OCI-LY7 (cell line): ENCODE measurements around the gene DDX39A. TPM values are rescaled to one million over a fixed set of nuclear protein-coding genes. Genes with fewer than 3 reads are reported as not detected.

Experiments used
- BruUV-seq: library from RNA; stranded (reverse); fragments of 400-500 nt; replicated peaks from 2 replicates; lab custom pipeline; 2021; lab: Mats Ljungman, UMichigan
- CTCF ChIA-PET: fragments of 300-600 bp; sonication (Branson Sonifier 250); formaldehyde crosslinking; loops from one replicate; lab custom pipeline; 2022; ENCODE audit warnings: antibody characterized with exemption; ENCODE audit not compliant: unreplicated experiment; lab: Charles Lee
- POLR2A ChIA-PET: fragments of 300-600 bp; sonication (Branson Sonifier 250); formaldehyde crosslinking; loops from one replicate; lab custom pipeline; 2022; ENCODE audit warnings: antibody characterized with exemption; lab: Charles Lee
- DNase-seq: peaks from one replicate; pipeline ENCODE4 v3.0.0-alpha.2; 2015; ENCODE audit warnings: low spot score
- H2AFZ ChIP-seq: fragments of 200-600 bp; sonication (generic), shearing (Covaris generic); 2 replicates; pipeline ENCODE4 v1.6.1; 2014; ENCODE audit warnings: mild to moderate bottlenecking, antibody characterized with exemption, low read length, moderate library complexity
- H3K27ac ChIP-seq: fragments of 200-600 bp; sonication (generic); 2 replicates; pipeline ENCODE4 v1.5.1; 2014; ENCODE audit warnings: mixed run types, low read depth, mild to moderate bottlenecking, moderate library complexity, low read length, inconsistent platforms; ENCODE audit not compliant: poor library complexity, severe bottlenecking
- H3K36me3 ChIP-seq: fragments of 200-600 bp; sonication (generic); 2 replicates; pipeline ENCODE4 v1.6.1; 2014; ENCODE audit warnings: mild to moderate bottlenecking, antibody characterized with exemption, low read length, moderate library complexity, mixed read lengths; ENCODE audit not compliant: insufficient read depth
- H3K4me1 ChIP-seq: fragments of 200-600 bp; sonication (generic); 2 replicates; pipeline ENCODE4 v1.5.1; 2014; ENCODE audit warnings: mild to moderate bottlenecking, low read length; ENCODE audit not compliant: insufficient read depth, poor library complexity, severe bottlenecking
- H3K4me2 ChIP-seq: fragments of 200-600 bp; sonication (generic); 2 replicates; pipeline ENCODE4 v1.6.1; 2014; ENCODE audit warnings: mild to moderate bottlenecking, low read length
- H3K4me3 ChIP-seq: fragments of 200-600 bp; sonication (generic); 2 replicates; pipeline ENCODE4 v1.5.1; 2014; ENCODE audit warnings: mild to moderate bottlenecking, low read depth, low read length; ENCODE audit not compliant: poor library complexity, severe bottlenecking
- H3K79me2 ChIP-seq: fragments of 200-600 bp; sonication (generic); 2 replicates; pipeline ENCODE4 v1.6.1; 2016; ENCODE audit warnings: low read depth, mild to moderate bottlenecking, low read length, moderate library complexity, mixed read lengths; ENCODE audit not compliant: insufficient read depth
- H3K9me2 ChIP-seq: fragments of 200-600 bp; sonication (generic); 2 replicates; pipeline ENCODE4 v1.6.1; 2016; ENCODE audit warnings: mild to moderate bottlenecking, low read length, mixed read lengths; ENCODE audit not compliant: insufficient read depth
- H3K9me3 ChIP-seq: fragments of 200-600 bp; sonication (generic); 2 replicates; pipeline ENCODE4 v1.6.1; 2014; ENCODE audit warnings: mild to moderate bottlenecking, mixed run types, low read length, mixed read lengths
- H4K20me1 ChIP-seq: fragments of 200-600 bp; sonication (generic); 2 replicates; pipeline ENCODE4 v1.6.1; 2014; ENCODE audit warnings: mild to moderate bottlenecking, antibody characterized with exemption, low read length, moderate library complexity, mixed read lengths; ENCODE audit not compliant: insufficient read depth
- CTCF ChIP-seq: fragments of 200-600 bp; sonication (generic); conservative IDR thresholded peaks from 2 replicates; pipeline ENCODE4 v1.5.1; 2014; ENCODE audit warnings: mild to moderate bottlenecking, antibody characterized with exemption, low read length, moderate library complexity, mixed read lengths
- EZH2phosphoT487 ChIP-seq: fragments of 200-600 bp; sonication (generic); IDR thresholded peaks from 2 replicates; pipeline ENCODE4 v1.6.1; 2018; ENCODE audit warnings: low read depth, borderline replicate concordance, mild to moderate bottlenecking, mixed run types, antibody characterized with exemption, low read length, moderate library complexity, mixed read lengths
- intact Hi-C: fragments of 100-400 bp; cut with micrococcal nuclease; formaldehyde crosslinking; loops from one replicate; pipeline ENCODE4 v1.10.0; 2022; ENCODE audit not compliant: unreplicated experiment
- total RNA-seq, 2 experiments: library from RNA; depleted of rRNA in 1 of 2; stranded (reverse); fragments of >200 nt in 1 of 2; shearing (Covaris generic) in 1 of 2; gene quantifications; 2 replicates each; pipeline ENCODE4 v1.2.3, GENCODE V29; 2014 to 2022

The DDX39A gene
- total RNA-seq, 2 experiments from 2014 or later, result 294 to 474 TPM

GRCh38 chr19:14407605-14408484, 11.3 kb downstream of the DDX39A start:
- intact Hi-C loops, result loop anchor here (2.0 kb wide), 2 partner anchors 29 to 271 kb away; partner anchors contain the start of gene ASF1B
- BruUV-seq, result no TSS peak
- Histone ChIP-seq H3K4me3 (no peak overlapping the region), H4K20me1 (0 out of 2 replicates have a peak, but pooled peaks cover 8% of the 10 kb centered on the region), H3K79me2 (peaks cover 17% of the 10 kb centered on the region), H3K9me2 (no peaks in the 10 kb centered on the region), H3K4me1 (peaks cover 4% of the 10 kb centered on the region), H2AFZ (no peak overlapping the region), H3K36me3 (peaks cover 88% of the 10 kb centered on the region), H3K4me2 (no peak overlapping the region), H3K9me3 (no peaks in the 10 kb centered on the region), H3K27ac (no peak overlapping the region)
- DNase-seq, result no peak
- TF ChIP-seq CTCF, result no peak
- TF ChIP-seq EZH2phosphoT487, result no peak
- POLR2A ChIA-PET, result no interaction called here
- CTCF ChIA-PET, result no interaction called here

- Histone ChIP-seq H3K4me1 (peaks cover 4% of the 10 kb centered on the region), H3K27ac (no peak overlapping the region), H3K4me2 (no peak overlapping the region), H3K9me3 (no peaks in the 10 kb centered on the region), H4K20me1 (0 out of 2 replicates have a peak, but pooled peaks cover 4% of the 10 kb centered on the region), H3K9me2 (no peaks in the 10 kb centered on the region), H3K36me3 (peaks cover 83% of the 10 kb centered on the region), H2AFZ (no peak overlapping the region), H3K4me3 (no peak overlapping the region), H3K79me2 (peaks cover 7% of the 10 kb centered on the region)
- ChIA-PET POLR2A (interaction anchor here (1.0 kb wide), 1 partner anchor 51 kb away, joined by 4 read pairs; no protein-coding TSS in a partner anchor), CTCF (interaction anchor here (0.5 to 1.2 kb wide), 2 partner anchors 19 to 26 kb away, joined by 3 read pairs; no protein-coding TSS in a partner anchor)
- no TSS peak for BruUV-seq
- no peak for TF ChIP-seq CTCF
- no peak for TF ChIP-seq EZH2phosphoT487
- no peak for DNase-seq
- intact Hi-C loops, result loop anchor here (1.0 to 2.0 kb wide), 3 partner anchors 28 to 270 kb away; partner anchors contain the start of gene ASF1B
Measured at GRCh38 chr19:14406645-14407401, 12.3 kb downstream of the DDX39A start.
